BJ (cell line): ENCODE measurements around the gene PAX3. TPM values are rescaled to one million over a fixed set of nuclear protein-coding genes. Genes with fewer than 3 reads are reported as not detected.

Experiments
- CTCF ChIA-PET: fragments of 350-600 bp; formaldehyde crosslinking; extraction: SDS; loops from one replicate; lab custom pipeline; 2021; ENCODE audit warnings: antibody characterized with exemption, inconsistent platforms; lab: Yijun Ruan, JAX
- POLR2A ChIA-PET: fragments of 300-600 bp; sonication (Branson Sonifier 250); formaldehyde crosslinking; extraction: SDS; loops from one replicate; lab custom pipeline; 2021; ENCODE audit warnings: antibody characterized with exemption; lab: Charles Lee
- DNase-seq: peaks from one replicate; pipeline ENCODE4 v3.0.0-alpha.2; 2011; ENCODE audit warnings: low read depth
- H3K27me3 ChIP-seq: 2 replicates; pipeline ENCODE4 v1.6.0; 2011; ENCODE audit warnings: low read length; ENCODE audit not compliant: control insufficient read depth, insufficient read depth
- H3K36me3 ChIP-seq: 2 replicates; pipeline ENCODE4 v1.5.1; 2011; ENCODE audit warnings: low read length; ENCODE audit not compliant: control insufficient read depth, insufficient read depth
- H3K4me3 ChIP-seq: 2 replicates; pipeline ENCODE4 v1.5.1; 2011; ENCODE audit warnings: low read depth, mild to moderate bottlenecking, control low read depth, low read length
- CTCF ChIP-seq: IDR thresholded peaks from 2 replicates; pipeline ENCODE4 v1.5.1; 2011; ENCODE audit warnings: low read depth, mild to moderate bottlenecking, control low read depth, inconsistent platforms, low read length, moderate library complexity; ENCODE audit not compliant: insufficient read depth
- polyA plus RNA-seq: library from polyadenylated mRNA; depleted of rRNA; stranded (reverse); fragments of >200 nt; gene quantifications from 2 replicates; pipeline ENCODE4 v1.2.3, GENCODE V29; 2011

Gene PAX3
- polyA plus RNA-seq, 1 experiment = 11.1 TPM

GRCh38 chr2:222309766-222310165 lies 11.0 kb upstream of the PAX3 start:
- POLR2A ChIA-PET = no interaction called here
- Histone ChIP-seq H3K27me3 (peaks cover 56% of the 10 kb centered on the region), H3K36me3 (no peaks in the 10 kb centered on the region), H3K4me3 (no peak overlapping the region)
- TF ChIP-seq CTCF = no peak
- CTCF ChIA-PET = no interaction called here
- DNase-seq = no peak

GRCh38 chr2:222309361-222309760 lies 10.6 kb upstream of the PAX3 start:
- no peak for DNase-seq
- ChIA-PET POLR2A (no interaction called here), CTCF (no interaction called here)
- no peak for TF ChIP-seq CTCF
- Histone ChIP-seq H3K36me3 (no peaks in the 10 kb centered on the region), H3K27me3 (peaks cover 59% of the 10 kb centered on the region), H3K4me3 (no peak overlapping the region)

GRCh38 chr2:222307978-222308730 lies 9.4 kb upstream of the PAX3 start:
- Histone ChIP-seq H3K36me3 (no peaks in the 10 kb centered on the region), H3K4me3 (no peak overlapping the region), H3K27me3 (peaks cover 61% of the 10 kb centered on the region)
- ChIA-PET CTCF (interaction anchor here (1.6 kb wide), 1 partner anchor 16 kb away, joined by 3 read pairs; no protein-coding TSS in a partner anchor), POLR2A (no interaction called here)
- no peak for DNase-seq
- no peak for TF ChIP-seq CTCF

GRCh38 chr2:222307143-222307756 lies 8.5 kb upstream of the PAX3 start:
- peaks cover 56% of the 10 kb centered on the region for H3K27me3 ChIP-seq
- ChIA-PET CTCF (interaction anchor here (0.7 to 1.6 kb wide), 2 partner anchors 17 to 53 kb away, joined by 3 to 5 read pairs; no protein-coding TSS in a partner anchor), POLR2A (interaction anchor here (0.6 kb wide), 1 partner anchor 415 kb away, joined by 6 read pairs; no protein-coding TSS in a partner anchor)
- no peak for TF ChIP-seq CTCF
- no peaks in the 10 kb centered on the region for H3K36me3 ChIP-seq
- no peak overlapping the region for H3K4me3 ChIP-seq
- DNase-seq = no peak

GRCh38 chr2:222306393-222307142 lies 7.8 kb upstream of the PAX3 start:
- Histone ChIP-seq H3K36me3 (no peaks in the 10 kb centered on the region), H3K27me3 (peaks cover 50% of the 10 kb centered on the region), H3K4me3 (peak overlapping the region; percentile 48)
- ChIA-PET CTCF (interaction anchor here (0.7 to 1.6 kb wide), 2 partner anchors 18 to 53 kb away, joined by 3 to 5 read pairs; no protein-coding TSS in a partner anchor), POLR2A (no interaction called here)
- no peak for TF ChIP-seq CTCF
- no peak for DNase-seq
